K562 (cell line): ENCODE results near the gene CHEK2. TPM values are rescaled to one million over a fixed set of nuclear protein-coding genes. Genes with fewer than 3 reads are reported as not detected.

Source experiments
- GTF2E2 ChIP-seq: fragments of 200-800 bp; sonication (Bioruptor generic); IDR thresholded peaks from 2 replicates; pipeline ENCODE4 v1.6.1; 2016; ENCODE audit warnings: missing genetic modification characterization, missing compliant biosample characterization
- HDAC1 ChIP-seq, 2 experiments: fragments of 450-650 bp; IDR thresholded peaks; 2 replicates each; pipeline ENCODE4 v1.6.1; 2016 to 2017; ENCODE audit warnings: inconsistent platforms in 1 of 2, mild to moderate bottlenecking in 1 of 2, moderate library complexity in 1 of 2
- NR0B1 ChIP-seq: fragments of 450-650 bp; IDR thresholded peaks from one replicate; pipeline ENCODE4 v1.6.1; 2018; ENCODE audit warnings: mild to moderate bottlenecking, moderate library complexity; ENCODE audit not compliant: partially characterized antibody
- NR2C1 ChIP-seq, 2 experiments: fragments of 450-650 bp; IDR thresholded peaks; 2 replicates each; pipeline ENCODE4 v1.6.1; 2017; ENCODE audit warnings: mild to moderate bottlenecking in 2 of 2, antibody characterized with exemption in 1 of 2, inconsistent platforms in 1 of 2, missing compliant biosample characterization in 1 of 2, missing genetic modification characterization in 1 of 2
- NRF1 ChIP-seq, 2 experiments: fragments of 450-650 bp; IDR thresholded peaks in 1 of 2; conservative IDR thresholded peaks in 1 of 2; 2 replicates each; pipeline ENCODE4 v1.6.1; 2014; ENCODE audit warnings: mild to moderate bottlenecking in 2 of 2
- PHF8 ChIP-seq: fragments of 200-600 bp; sonication (generic); IDR thresholded peaks from 2 replicates; pipeline ENCODE4 v1.6.1; 2012; ENCODE audit warnings: mixed run types, mild to moderate bottlenecking, inconsistent platforms, low read length, moderate library complexity, borderline replicate concordance
- TFAP4 ChIP-seq: sonication (generic); formaldehyde crosslinking; IDR thresholded peaks from 2 replicates; pipeline ENCODE4 v1.8.0; 2022; ENCODE audit warnings: missing genetic modification reagents, mild to moderate bottlenecking, moderate library complexity, borderline replicate concordance
- THRA ChIP-seq: fragments of 450-650 bp; IDR thresholded peaks from 2 replicates; pipeline ENCODE4 v1.6.1; 2017; ENCODE audit warnings: mild to moderate bottlenecking, moderate library complexity
- ZNF124 ChIP-seq: sonication (generic); formaldehyde crosslinking; IDR thresholded peaks from 2 replicates; pipeline ENCODE4 v1.8.1; 2022; ENCODE audit warnings: missing genetic modification reagents
- ZNF3 ChIP-seq: fragments of 250-450 bp; sonication (Bioruptor Pico); IDR thresholded peaks from 2 replicates; pipeline ENCODE4 v1.5.0; 2021; ENCODE audit warnings: mild to moderate bottlenecking, moderate library complexity
- polyA plus RNA-seq, 8 experiments: library from polyadenylated mRNA; depleted of rRNA in 4 of 8; stranded (reverse) in 5 of 8; unstranded in 3 of 8; fragments of >200 nt; fragmentation: Nextera tagmentation in 2 of 8; fragmentation: Illumina TruSeq in 1 of 8; extraction: Ambion mirVana in 2 of 8; extraction: Trizol in 1 of 8; gene quantifications; 2 replicates each; pipeline versions ENCODE4 v1.2.1 to v1.2.3, GENCODE V29; 2011 to 2014; ENCODE audit warnings: inconsistent platforms in 1 of 8, missing spikeins in 1 of 8
- total RNA-seq, 7 experiments: library from RNA; depleted of rRNA in 6 of 7; stranded (reverse); fragments of >200 nt in 6 of 7; fragmentation: Illumina TruSeq in 2 of 7; extraction: Trizol in 2 of 7; gene quantifications; 2 replicates each; pipeline versions ENCODE4 v1.2.1 to v1.2.3, GENCODE V29; 2011 to 2021; ENCODE audit warnings: low replicate concordance in 1 of 7
- TF ChIP-seq, protein P1 (sequence below): fragments of 450-650 bp; formaldehyde crosslinking; IDR thresholded peaks from 2 replicates; pipeline ENCODE4 v1.4.0; 2022; ENCODE audit warnings: missing genetic modification characterization
- TF ChIP-seq, protein P2 (sequence below): fragments of 450-650 bp; formaldehyde crosslinking; IDR thresholded peaks from 2 replicates; pipeline ENCODE4 v1.4.0; 2022; ENCODE audit warnings: mild to moderate bottlenecking, moderate library complexity
- TF ChIP-seq, protein P3 (sequence below), 2 experiments: fragments of 450-650 bp in 1 of 2; sonication (generic) in 1 of 2; formaldehyde crosslinking in 1 of 2; IDR thresholded peaks in 1 of 2; conservative IDR thresholded peaks in 1 of 2; 2 replicates each; pipeline versions ENCODE4 v1.6.1 to v1.8.1; 2016 to 2023; ENCODE audit warnings: mild to moderate bottlenecking in 2 of 2, moderate library complexity in 2 of 2, inconsistent platforms in 1 of 2, missing genetic modification reagents in 1 of 2
- TF ChIP-seq, protein P4 (sequence below): fragments of 450-650 bp; IDR thresholded peaks from 2 replicates; pipeline ENCODE4 v1.7.1; 2018; ENCODE audit warnings: mild to moderate bottlenecking, low read depth; ENCODE audit not compliant: partially characterized antibody

CHEK2 gene
- total and polyA plus RNA-seq, 9 of the 15 experiments (the other 6 are each of a cell fraction or from before 2014, with no cell fraction given) = 28.7 to 102 (median 58.0) TPM

DNA sequence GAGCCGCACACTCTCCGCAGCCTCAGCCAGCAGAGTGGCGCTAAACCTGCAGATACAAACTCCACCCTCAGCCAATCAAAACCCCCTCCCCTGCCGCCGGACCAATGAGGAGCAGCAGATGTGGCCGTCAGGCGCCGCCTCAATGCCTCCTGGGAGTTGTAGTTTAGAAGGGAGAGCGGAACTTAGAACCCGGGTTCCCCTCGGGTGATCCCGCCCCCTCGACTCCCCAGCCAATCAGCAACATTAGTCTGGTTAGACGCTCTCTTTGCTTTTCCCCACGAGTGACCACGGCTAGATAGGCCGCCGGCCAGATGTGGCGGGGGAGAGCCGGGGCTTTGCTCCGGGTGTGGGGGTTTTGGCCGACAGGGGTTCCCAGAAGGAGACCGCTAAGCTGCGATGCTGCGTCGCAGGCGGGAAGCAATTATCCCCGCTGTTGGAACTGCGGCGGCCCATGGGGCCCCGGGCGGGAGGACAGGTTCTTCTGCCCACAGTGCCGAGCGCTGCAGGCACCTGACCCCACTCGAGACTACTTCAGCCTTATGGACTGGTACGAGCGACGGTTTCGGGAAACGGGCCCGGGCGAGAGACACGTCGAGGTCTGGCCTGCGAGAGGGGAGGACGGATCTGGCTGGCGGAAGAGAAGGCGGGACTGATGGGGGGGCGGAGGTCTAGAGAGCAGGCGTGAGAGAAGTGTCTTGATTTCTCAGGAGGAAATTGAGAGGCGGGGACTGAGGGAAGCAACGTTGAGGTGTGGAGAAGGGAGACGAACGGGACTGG is at the start of gene CHEK2, which contains the start of gene HSCB (continued):
- TF ChIP-seq NRF1 (conservative IDR thresholded peaks at IDR 0.05 in 1 of 2, IDR thresholded peaks at IDR 0.05 in 1 of 2) (peak; percentile 47 to 62), ZNF124 (CRISPR knock-in tag) (no peak), TFAP4 (CRISPR knock-in tag) (peak; percentile 92), NR0B1 (no peak), PHF8 (peak; percentile 83; the same call in 1 of the 2 replicates), NR2C1 (IDR thresholded peaks at IDR 0.05) (peak; percentile 39; the same call in 1 of the 2 replicates), NR2C1 (tag; IDR thresholded peaks at IDR 0.05) (0 out of 2 replicates have a peak, but pooled peaks have one; percentile 20), ZNF3 (CRISPR knock-in tag) (no peak), THRA (no peak), HDAC1 (IDR thresholded peaks at IDR 0.05) (peak in 1 of 2 experiments; percentile 85; a peak in 2 of 4 replicates), GTF2E2 (tag) (peak; percentile 30; the same call in 1 of the 2 replicates)
- TF ChIP-seq, protein P1, sequence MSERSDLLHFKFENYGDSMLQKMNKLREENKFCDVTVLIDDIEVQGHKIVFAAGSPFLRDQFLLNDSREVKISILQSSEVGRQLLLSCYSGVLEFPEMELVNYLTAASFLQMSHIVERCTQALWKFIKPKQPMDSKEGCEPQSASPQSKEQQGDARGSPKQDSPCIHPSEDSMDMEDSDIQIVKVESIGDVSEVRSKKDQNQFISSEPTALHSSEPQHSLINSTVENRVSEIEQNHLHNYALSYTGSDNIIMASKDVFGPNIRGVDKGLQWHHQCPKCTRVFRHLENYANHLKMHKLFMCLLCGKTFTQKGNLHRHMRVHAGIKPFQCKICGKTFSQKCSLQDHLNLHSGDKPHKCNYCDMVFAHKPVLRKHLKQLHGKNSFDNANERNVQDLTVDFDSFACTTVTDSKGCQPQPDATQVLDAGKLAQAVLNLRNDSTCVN = no peak
- TF ChIP-seq, protein P2, sequence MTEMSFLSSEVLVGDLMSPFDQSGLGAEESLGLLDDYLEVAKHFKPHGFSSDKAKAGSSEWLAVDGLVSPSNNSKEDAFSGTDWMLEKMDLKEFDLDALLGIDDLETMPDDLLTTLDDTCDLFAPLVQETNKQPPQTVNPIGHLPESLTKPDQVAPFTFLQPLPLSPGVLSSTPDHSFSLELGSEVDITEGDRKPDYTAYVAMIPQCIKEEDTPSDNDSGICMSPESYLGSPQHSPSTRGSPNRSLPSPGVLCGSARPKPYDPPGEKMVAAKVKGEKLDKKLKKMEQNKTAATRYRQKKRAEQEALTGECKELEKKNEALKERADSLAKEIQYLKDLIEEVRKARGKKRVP (CRISPR knock-in tag) = no peak
- TF ChIP-seq, protein P3, sequence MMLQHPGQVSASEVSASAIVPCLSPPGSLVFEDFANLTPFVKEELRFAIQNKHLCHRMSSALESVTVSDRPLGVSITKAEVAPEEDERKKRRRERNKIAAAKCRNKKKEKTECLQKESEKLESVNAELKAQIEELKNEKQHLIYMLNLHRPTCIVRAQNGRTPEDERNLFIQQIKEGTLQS (IDR thresholded peaks at IDR 0.05) = no peak; the same call in 1 of the 2 replicates
- TF ChIP-seq, protein P3 (CRISPR knock-in tag; conservative IDR thresholded peaks at IDR 0.05) = peak; percentile 86; the same call in 1 of the 2 replicates
- TF ChIP-seq, protein P4, sequence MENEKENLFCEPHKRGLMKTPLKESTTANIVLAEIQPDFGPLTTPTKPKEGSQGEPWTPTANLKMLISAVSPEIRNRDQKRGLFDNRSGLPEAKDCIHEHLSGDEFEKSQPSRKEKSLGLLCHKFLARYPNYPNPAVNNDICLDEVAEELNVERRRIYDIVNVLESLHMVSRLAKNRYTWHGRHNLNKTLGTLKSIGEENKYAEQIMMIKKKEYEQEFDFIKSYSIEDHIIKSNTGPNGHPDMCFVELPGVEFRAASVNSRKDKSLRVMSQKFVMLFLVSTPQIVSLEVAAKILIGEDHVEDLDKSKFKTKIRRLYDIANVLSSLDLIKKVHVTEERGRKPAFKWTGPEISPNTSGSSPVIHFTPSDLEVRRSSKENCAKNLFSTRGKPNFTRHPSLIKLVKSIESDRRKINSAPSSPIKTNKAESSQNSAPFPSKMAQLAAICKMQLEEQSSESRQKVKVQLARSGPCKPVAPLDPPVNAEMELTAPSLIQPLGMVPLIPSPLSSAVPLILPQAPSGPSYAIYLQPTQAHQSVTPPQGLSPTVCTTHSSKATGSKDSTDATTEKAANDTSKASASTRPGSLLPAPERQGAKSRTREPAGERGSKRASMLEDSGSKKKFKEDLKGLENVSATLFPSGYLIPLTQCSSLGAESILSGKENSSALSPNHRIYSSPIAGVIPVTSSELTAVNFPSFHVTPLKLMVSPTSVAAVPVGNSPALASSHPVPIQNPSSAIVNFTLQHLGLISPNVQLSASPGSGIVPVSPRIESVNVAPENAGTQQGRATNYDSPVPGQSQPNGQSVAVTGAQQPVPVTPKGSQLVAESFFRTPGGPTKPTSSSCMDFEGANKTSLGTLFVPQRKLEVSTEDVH = peak; percentile 73
